Peyer's patch (tissue), 4 donors: ENCODE results near the gene ICE1.

Experiments used
- CTCF ChIP-seq, 6 experiments: fragments of 450-650 bp in 4 of 6; fragments of 200-600 bp in 2 of 6; sonication (generic) in 1 of 6; IDR thresholded peaks; one replicate each; pipeline ENCODE4 v1.5.1; 2017 to 2019; ENCODE audit warnings: antibody characterized with exemption in 6 of 6, mild to moderate bottlenecking in 3 of 6, moderate library complexity in 1 of 6
- POLR2A ChIP-seq, 2 donors: fragments of 450-650 bp; IDR thresholded peaks; one replicate each; pipeline ENCODE4 v1.5.1; 2017; ENCODE audit warnings: antibody characterized with exemption in 2 of 2, mild to moderate bottlenecking in 2 of 2, moderate library complexity in 2 of 2

DNA sequence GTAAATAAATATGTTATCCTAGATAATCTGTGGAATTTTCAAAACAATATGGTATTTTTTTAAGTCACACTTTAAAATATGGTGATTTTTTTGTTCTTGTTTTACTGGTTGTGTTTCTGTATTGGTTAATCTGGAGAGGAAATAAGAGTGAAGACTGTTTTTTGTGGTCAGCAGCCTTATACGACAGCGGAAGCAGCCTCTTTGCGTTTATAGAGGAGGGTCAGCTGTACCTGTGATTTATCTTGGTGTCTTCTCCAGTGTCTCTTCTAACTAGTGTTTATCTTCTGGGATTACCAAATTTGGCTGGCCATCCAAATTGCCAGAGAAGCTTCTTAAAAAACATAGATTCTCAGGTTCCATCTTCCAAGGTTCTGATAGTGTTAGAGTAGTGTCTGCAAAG lies 58.7 kb downstream of the ICE1 start:
- TF ChIP-seq CTCF (IDR thresholded peaks at IDR 0.05) (no peak), POLR2A (IDR thresholded peaks at IDR 0.05) (no peak)
